ENCODE measurements around the gene ELMO3.

- TF ChIP-seq PBX3 (CRISPR knock-in tag; IDR thresholded peaks at IDR 0.05; ENCODE audit: borderline replicate concordance) (no peak), ZSCAN29 (CRISPR knock-in tag; conservative IDR thresholded peaks at IDR 0.05) (no peak), NFKB2 (CRISPR knock-in tag; IDR thresholded peaks at IDR 0.05; ENCODE audit: borderline replicate concordance) (no peak), SP5 (CRISPR knock-in tag; IDR thresholded peaks at IDR 0.05; ENCODE audit: borderline replicate concordance, low read depth) (no peak), PRMT3 (CRISPR knock-in tag; IDR thresholded peaks at IDR 0.05; ENCODE audit: borderline replicate concordance, low read depth) (no peak), RBM39 (IDR thresholded peaks at IDR 0.05; ENCODE audit: low read depth, low read length, poor library complexity, severe bottlenecking) (no peak), RBM22 (optimal IDR thresholded peaks at IDR 0.05; ENCODE audit: low read length) (no peak), CAMTA2 (CRISPR knock-in tag; IDR thresholded peaks at IDR 0.05; ENCODE audit: borderline replicate concordance) (no peak)
These were observed 5.1 kb downstream of the ELMO3 start for GRCh38 chr16:67204076-67204475.

Measured in HepG2 (cell line).